Esophagus muscularis mucosa (tissue), 4 donors: ENCODE data around the gene KCND3. TPM values are rescaled to one million over a fixed set of nuclear protein-coding genes. Genes with fewer than 3 reads are reported as not detected.
A peak's percentile ranks its signal among the peaks of the same experiment; 100 is the strongest.

ENCODE experiments used
- DNase-seq: peaks from one replicate; pipeline ENCODE4 v3.0.0-alpha.2; 2017; ENCODE audit errors: extremely low spot score
- H3K27ac ChIP-seq, 4 donors: fragments of 200-600 bp; sonication (generic); replicated peaks in 1 of 4; 1 replicate in 3 of 4; 2 replicates in 1 of 4; pipeline ENCODE4 v1.5.1; 2016 to 2019; ENCODE audit warnings: mild to moderate bottlenecking in 1 of 4
- H3K27me3 ChIP-seq, 4 donors: fragments of 200-600 bp; sonication (generic); one replicate each; pipeline versions ENCODE4 v1.5.1 to v1.6.0; 2016 to 2019
- H3K36me3 ChIP-seq, 4 donors: fragments of 200-600 bp; sonication (generic); one replicate each; pipeline ENCODE4 v1.5.1; 2016 to 2019
- H3K4me1 ChIP-seq, 4 donors: fragments of 200-600 bp; sonication (generic); one replicate each; pipeline ENCODE4 v1.5.1; 2016 to 2019
- H3K4me3 ChIP-seq, 4 donors: fragments of 200-600 bp; sonication (generic); 1 replicate in 2 of 4; 2 replicates in 2 of 4; pipeline ENCODE4 v1.5.1; 2016 to 2019; ENCODE audit warnings: mild to moderate bottlenecking in 4 of 4, moderate library complexity in 1 of 4
- H3K9me3 ChIP-seq, 4 donors: fragments of 200-600 bp; sonication (generic); 1 replicate in 3 of 4; 2 replicates in 1 of 4; pipeline ENCODE4 v1.5.1; 2016 to 2019
- CTCF ChIP-seq, 3 experiments: fragments of 200-600 bp in 2 of 3; fragments of 450-650 bp in 1 of 3; sonication (generic) in 2 of 3; IDR thresholded peaks; one replicate each; pipeline ENCODE4 v1.5.1; 2017 to 2019; ENCODE audit warnings: antibody characterized with exemption in 3 of 3, mild to moderate bottlenecking in 2 of 3, moderate library complexity in 1 of 3
- EP300 ChIP-seq: sonication (generic); formaldehyde crosslinking; IDR thresholded peaks from one replicate; pipeline ENCODE4 v1.6.1; 2017; ENCODE audit warnings: antibody characterized with exemption
- POLR2A ChIP-seq: fragments of 450-650 bp; IDR thresholded peaks from one replicate; pipeline ENCODE4 v1.6.1; 2017; ENCODE audit warnings: antibody characterized with exemption, moderate library complexity, mild to moderate bottlenecking, low read depth
- POLR2AphosphoS5 ChIP-seq, 2 donors: sonication (generic); formaldehyde crosslinking; IDR thresholded peaks; one replicate each; pipeline ENCODE4 v1.6.1; 2017; ENCODE audit warnings: antibody characterized with exemption in 2 of 2
- WGBS: methylation state at CpG from one replicate; pipeline ENCODE4 v1.1.5; 2018; 5-methylcytosine and 5-hydroxymethylcytosine counted together
- intact Hi-C: fragments of 100-400 bp; cut with DNase I; formaldehyde crosslinking; loops from one replicate; pipeline ENCODE4 v1.15.1; 2023
- total RNA-seq, 4 donors: library from RNA; depleted of rRNA; stranded (reverse); fragments of >200 nt; gene quantifications; one replicate each; pipeline versions ENCODE4 v1.1.0 to v1.2.1, GENCODE V29; 2016

KCND3 gene
- total RNA-seq, 4 donors from 2014 or later = 25.7 to 57.6 (median 47.5) TPM

GRCh38 chr1:111751906-111752575, 237.4 kb downstream of the KCND3 start:
- 54% methylated on average over 2 of the region's 2 CpGs for WGBS
- H3K4me1 ChIP-seq = peaks cover 12 to 28% (median 16%) of the 10 kb centered on the region in 4 donors
- no peaks in the 10 kb centered on the region for H3K36me3 ChIP-seq
- no peaks in the 10 kb centered on the region for H3K9me3 ChIP-seq
- no peak for TF ChIP-seq CTCF (IDR thresholded peaks at IDR 0.05)
- DNase-seq = no peak
- no peaks in the 10 kb centered on the region for H3K27me3 ChIP-seq
- no peak overlapping the region for H3K27ac ChIP-seq
- intact Hi-C loops = no loop called here
- no peak overlapping the region for H3K4me3 ChIP-seq

GRCh38 chr1:111750856-111751255, 238.6 kb downstream of the KCND3 start:
- H3K27me3 ChIP-seq = no peaks in the 10 kb centered on the region
- 44% methylated on average over 2 of the region's 2 CpGs for WGBS
- H3K27ac ChIP-seq = peak overlapping the region in 1 of 4 donors; percentile 5
- no peak for DNase-seq
- H3K36me3 ChIP-seq = no peaks in the 10 kb centered on the region
- intact Hi-C loops = no loop called here
- no peak overlapping the region for H3K4me3 ChIP-seq
- no peaks in the 10 kb centered on the region for H3K9me3 ChIP-seq
- TF ChIP-seq POLR2A (no peak), POLR2AphosphoS5 (IDR thresholded peaks at IDR 0.05) (no peak), CTCF (IDR thresholded peaks at IDR 0.05) (no peak), EP300 (no peak)
- H3K4me1 ChIP-seq = peaks cover 7 to 20% (median 7%) of the 10 kb centered on the region in 4 donors

- Histone ChIP-seq H3K4me3 (no peak overlapping the region), H3K27me3 (no peaks in the 10 kb centered on the region), H3K9me3 (no peaks in the 10 kb centered on the region), H3K27ac (no peak overlapping the region), H3K4me1 (peaks cover 3 to 16% (median 5%) of the 10 kb centered on the region in 4 donors), H3K36me3 (no peaks in the 10 kb centered on the region)
- TF ChIP-seq CTCF (IDR thresholded peaks at IDR 0.05) = no peak
- no peak for TF ChIP-seq POLR2A
- TF ChIP-seq POLR2AphosphoS5 (IDR thresholded peaks at IDR 0.05) = no peak
- no peak for TF ChIP-seq EP300
- 73% methylated on average over 3 of the region's 3 CpGs for WGBS
- no peak for DNase-seq
- intact Hi-C loops = loop anchor here (5.0 kb wide), 1 partner anchor 242 kb away; no protein-coding TSS in a partner anchor
These were observed 239.8 kb downstream of the KCND3 start for GRCh38 chr1:111749628-111750027.

- H3K4me1 ChIP-seq = peaks cover 3 to 12% (median 8%) of the 10 kb centered on the region in 4 donors
- WGBS = 87% methylated on average over 4 of the region's 4 CpGs
- no peak overlapping the region for H3K27ac ChIP-seq
- H3K27me3 ChIP-seq = no peaks in the 10 kb centered on the region
- H3K4me3 ChIP-seq = no peak overlapping the region
- no peaks in the 10 kb centered on the region for H3K9me3 ChIP-seq
- TF ChIP-seq EP300 = no peak
- TF ChIP-seq POLR2AphosphoS5 (IDR thresholded peaks at IDR 0.05) = no peak
- no peak for TF ChIP-seq POLR2A
- TF ChIP-seq CTCF (IDR thresholded peaks at IDR 0.05) = no peak
- no peak for DNase-seq
- no peaks in the 10 kb centered on the region for H3K36me3 ChIP-seq
- intact Hi-C loops = loop anchor here (5.0 kb wide), 1 partner anchor 241 kb away; no protein-coding TSS in a partner anchor
These were observed 241.5 kb downstream of the KCND3 start for GRCh38 chr1:111747947-111748346.

GRCh38 chr1:111747282-111747734, 242.2 kb downstream of the KCND3 start:
- TF ChIP-seq CTCF (IDR thresholded peaks at IDR 0.05) (peak; percentile 54 to 66 (median 65)), EP300 (no peak), POLR2A (no peak)
- H3K36me3 ChIP-seq = no peaks in the 10 kb centered on the region
- no peaks in the 10 kb centered on the region for H3K27me3 ChIP-seq
- WGBS = 53% methylated on average over 3 of the region's 3 CpGs
- no peak overlapping the region for H3K27ac ChIP-seq
- H3K4me3 ChIP-seq = no peak overlapping the region
- H3K4me1 ChIP-seq = peaks cover 3 to 16% (median 8%) of the 10 kb centered on the region in 4 donors
- intact Hi-C loops = loop anchor here (5.0 kb wide), 1 partner anchor 240 kb away; no protein-coding TSS in a partner anchor
- no peaks in the 10 kb centered on the region for H3K9me3 ChIP-seq
- DNase-seq = no peak
